ENCODE data around the gene SETD5. TPM values are rescaled to one million over a fixed set of nuclear protein-coding genes. Genes with fewer than 3 reads are reported as not detected.
A peak's percentile ranks its signal among the peaks of the same experiment; 100 is the strongest.

Gene SETD5
- total and polyA plus RNA-seq, 2 experiments from 2014 or later, result 143 to 172 TPM

DNA sequence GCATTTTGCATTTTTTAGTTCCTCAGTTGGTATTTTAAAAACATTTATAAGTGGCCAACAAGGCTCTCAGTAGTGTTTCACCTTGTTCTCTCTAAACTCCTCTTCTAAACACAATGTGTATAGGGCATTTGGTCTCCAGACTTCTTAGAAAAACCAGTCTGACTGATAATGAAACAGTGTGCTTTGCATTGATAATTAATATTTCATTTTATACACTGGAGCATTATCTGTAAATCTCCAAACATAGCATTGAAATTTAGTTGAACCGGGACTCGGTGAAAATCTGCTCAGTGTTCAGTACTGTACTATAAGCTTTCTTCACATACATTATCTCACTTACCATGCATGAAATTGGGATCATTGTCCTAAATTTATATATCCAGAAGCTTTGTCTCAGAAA, 53.6 kb downstream of the SETD5 start (continued):
- TF ChIP-seq, protein P1, sequence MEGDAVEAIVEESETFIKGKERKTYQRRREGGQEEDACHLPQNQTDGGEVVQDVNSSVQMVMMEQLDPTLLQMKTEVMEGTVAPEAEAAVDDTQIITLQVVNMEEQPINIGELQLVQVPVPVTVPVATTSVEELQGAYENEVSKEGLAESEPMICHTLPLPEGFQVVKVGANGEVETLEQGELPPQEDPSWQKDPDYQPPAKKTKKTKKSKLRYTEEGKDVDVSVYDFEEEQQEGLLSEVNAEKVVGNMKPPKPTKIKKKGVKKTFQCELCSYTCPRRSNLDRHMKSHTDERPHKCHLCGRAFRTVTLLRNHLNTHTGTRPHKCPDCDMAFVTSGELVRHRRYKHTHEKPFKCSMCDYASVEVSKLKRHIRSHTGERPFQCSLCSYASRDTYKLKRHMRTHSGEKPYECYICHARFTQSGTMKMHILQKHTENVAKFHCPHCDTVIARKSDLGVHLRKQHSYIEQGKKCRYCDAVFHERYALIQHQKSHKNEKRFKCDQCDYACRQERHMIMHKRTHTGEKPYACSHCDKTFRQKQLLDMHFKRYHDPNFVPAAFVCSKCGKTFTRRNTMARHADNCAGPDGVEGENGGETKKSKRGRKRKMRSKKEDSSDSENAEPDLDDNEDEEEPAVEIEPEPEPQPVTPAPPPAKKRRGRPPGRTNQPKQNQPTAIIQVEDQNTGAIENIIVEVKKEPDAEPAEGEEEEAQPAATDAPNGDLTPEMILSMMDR (conservative IDR thresholded peaks at IDR 0.05; ENCODE audit: low read depth in 2 of 2), result no peak
- TF ChIP-seq ZNF114 (CRISPR knock-in tag; IDR thresholded peaks at IDR 0.05), result no peak
- TF ChIP-seq, protein P2, sequence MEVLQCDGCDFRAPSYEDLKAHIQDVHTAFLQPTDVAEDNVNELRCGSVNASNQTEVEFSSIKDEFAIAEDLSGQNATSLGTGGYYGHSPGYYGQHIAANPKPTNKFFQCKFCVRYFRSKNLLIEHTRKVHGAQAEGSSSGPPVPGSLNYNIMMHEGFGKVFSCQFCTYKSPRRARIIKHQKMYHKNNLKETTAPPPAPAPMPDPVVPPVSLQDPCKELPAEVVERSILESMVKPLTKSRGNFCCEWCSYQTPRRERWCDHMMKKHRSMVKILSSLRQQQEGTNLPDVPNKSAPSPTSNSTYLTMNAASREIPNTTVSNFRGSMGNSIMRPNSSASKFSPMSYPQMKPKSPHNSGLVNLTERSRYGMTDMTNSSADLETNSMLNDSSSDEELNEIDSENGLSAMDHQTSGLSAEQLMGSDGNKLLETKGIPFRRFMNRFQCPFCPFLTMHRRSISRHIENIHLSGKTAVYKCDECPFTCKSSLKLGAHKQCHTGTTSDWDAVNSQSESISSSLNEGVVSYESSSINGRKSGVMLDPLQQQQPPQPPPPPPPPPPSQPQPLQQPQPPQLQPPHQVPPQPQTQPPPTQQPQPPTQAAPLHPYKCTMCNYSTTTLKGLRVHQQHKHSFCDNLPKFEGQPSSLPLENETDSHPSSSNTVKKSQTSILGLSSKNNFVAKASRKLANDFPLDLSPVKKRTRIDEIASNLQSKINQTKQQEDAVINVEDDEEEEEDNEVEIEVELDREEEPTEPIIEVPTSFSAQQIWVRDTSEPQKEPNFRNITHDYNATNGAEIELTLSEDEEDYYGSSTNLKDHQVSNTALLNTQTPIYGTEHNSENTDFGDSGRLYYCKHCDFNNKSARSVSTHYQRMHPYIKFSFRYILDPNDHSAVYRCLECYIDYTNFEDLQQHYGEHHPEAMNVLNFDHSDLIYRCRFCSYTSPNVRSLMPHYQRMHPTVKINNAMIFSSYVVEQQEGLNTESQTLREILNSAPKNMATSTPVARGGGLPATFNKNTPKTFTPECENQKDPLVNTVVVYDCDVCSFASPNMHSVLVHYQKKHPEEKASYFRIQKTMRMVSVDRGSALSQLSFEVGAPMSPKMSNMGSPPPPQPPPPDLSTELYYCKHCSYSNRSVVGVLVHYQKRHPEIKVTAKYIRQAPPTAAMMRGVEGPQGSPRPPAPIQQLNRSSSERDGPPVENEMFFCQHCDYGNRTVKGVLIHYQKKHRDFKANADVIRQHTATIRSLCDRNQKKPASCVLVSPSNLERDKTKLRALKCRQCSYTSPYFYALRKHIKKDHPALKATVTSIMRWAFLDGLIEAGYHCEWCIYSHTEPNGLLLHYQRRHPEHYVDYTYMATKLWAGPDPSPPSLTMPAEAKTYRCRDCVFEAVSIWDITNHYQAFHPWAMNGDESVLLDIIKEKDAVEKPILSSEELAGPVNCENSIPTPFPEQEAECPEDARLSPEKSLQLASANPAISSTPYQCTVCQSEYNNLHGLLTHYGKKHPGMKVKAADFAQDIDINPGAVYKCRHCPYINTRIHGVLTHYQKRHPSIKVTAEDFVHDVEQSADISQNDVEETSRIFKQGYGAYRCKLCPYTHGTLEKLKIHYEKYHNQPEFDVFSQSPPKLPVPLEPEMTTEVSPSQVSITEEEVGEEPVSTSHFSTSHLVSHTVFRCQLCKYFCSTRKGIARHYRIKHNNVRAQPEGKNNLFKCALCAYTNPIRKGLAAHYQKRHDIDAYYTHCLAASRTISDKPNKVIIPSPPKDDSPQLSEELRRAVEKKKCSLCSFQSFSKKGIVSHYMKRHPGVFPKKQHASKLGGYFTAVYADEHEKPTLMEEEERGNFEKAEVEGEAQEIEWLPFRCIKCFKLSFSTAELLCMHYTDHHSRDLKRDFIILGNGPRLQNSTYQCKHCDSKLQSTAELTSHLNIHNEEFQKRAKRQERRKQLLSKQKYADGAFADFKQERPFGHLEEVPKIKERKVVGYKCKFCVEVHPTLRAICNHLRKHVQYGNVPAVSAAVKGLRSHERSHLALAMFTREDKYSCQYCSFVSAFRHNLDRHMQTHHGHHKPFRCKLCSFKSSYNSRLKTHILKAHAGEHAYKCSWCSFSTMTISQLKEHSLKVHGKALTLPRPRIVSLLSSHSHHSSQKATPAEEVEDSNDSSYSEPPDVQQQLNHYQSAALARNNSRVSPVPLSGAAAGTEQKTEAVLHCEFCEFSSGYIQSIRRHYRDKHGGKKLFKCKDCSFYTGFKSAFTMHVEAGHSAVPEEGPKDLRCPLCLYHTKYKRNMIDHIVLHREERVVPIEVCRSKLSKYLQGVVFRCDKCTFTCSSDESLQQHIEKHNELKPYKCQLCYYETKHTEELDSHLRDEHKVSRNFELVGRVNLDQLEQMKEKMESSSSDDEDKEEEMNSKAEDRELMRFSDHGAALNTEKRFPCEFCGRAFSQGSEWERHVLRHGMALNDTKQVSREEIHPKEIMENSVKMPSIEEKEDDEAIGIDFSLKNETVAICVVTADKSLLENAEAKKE (CRISPR knock-in tag; IDR thresholded peaks at IDR 0.05), result no peak

DNA sequence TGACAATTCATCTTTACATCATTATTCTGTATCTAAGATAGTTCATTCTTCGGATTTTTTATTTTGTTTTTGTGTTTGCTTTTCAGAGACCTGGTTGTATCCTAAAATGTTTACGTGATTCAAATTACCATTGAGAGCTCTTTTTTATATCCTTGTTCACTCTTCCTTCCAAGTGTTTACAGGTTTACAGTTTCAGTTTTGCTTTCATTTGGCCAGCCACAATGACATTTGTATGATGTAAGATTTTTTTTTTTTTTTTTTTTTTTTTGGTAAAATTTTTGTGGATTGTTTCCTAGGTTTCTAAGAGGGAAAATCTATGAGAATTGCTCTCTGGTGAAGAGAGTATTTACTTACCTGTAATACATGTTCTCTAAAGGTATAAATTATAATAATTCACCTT, 55.0 kb downstream of the SETD5 start:
- peaks cover 86% of the 10 kb centered on the region for H3K36me3 Mint-ChIP-seq (ENCODE audit: low read depth)
- Histone ChIP-seq H3K36me3 (ENCODE audit: insufficient read depth) (peaks cover 85% of the 10 kb centered on the region), H3K27ac (ENCODE audit: low read depth) (no peak overlapping the region), H3K4me2 (no peak overlapping the region), H3F3A (replicated peaks; ENCODE audit: low read depth) (peaks cover 6% of the 10 kb centered on the region; the same call in 1 of the 2 replicates), H3K79me2 (replicated peaks; ENCODE audit: insufficient read depth) (peaks cover 32% of the 10 kb centered on the region), H3K27me3 (ENCODE audit: insufficient read depth) (no peaks in the 10 kb centered on the region), H2AFZ (no peak overlapping the region), H3K4me1 (ENCODE audit: insufficient read depth) (no peaks in the 10 kb centered on the region), H3K4me3 (no peak overlapping the region), H3K9me2 (ENCODE audit: insufficient read depth) (no peaks in the 10 kb centered on the region), H4K20me1 (replicated peaks; ENCODE audit: insufficient read depth) (peaks cover 24% of the 10 kb centered on the region)
- H3K4me3 Mint-ChIP-seq, result no peak overlapping the region
- TF ChIP-seq, protein P3, sequence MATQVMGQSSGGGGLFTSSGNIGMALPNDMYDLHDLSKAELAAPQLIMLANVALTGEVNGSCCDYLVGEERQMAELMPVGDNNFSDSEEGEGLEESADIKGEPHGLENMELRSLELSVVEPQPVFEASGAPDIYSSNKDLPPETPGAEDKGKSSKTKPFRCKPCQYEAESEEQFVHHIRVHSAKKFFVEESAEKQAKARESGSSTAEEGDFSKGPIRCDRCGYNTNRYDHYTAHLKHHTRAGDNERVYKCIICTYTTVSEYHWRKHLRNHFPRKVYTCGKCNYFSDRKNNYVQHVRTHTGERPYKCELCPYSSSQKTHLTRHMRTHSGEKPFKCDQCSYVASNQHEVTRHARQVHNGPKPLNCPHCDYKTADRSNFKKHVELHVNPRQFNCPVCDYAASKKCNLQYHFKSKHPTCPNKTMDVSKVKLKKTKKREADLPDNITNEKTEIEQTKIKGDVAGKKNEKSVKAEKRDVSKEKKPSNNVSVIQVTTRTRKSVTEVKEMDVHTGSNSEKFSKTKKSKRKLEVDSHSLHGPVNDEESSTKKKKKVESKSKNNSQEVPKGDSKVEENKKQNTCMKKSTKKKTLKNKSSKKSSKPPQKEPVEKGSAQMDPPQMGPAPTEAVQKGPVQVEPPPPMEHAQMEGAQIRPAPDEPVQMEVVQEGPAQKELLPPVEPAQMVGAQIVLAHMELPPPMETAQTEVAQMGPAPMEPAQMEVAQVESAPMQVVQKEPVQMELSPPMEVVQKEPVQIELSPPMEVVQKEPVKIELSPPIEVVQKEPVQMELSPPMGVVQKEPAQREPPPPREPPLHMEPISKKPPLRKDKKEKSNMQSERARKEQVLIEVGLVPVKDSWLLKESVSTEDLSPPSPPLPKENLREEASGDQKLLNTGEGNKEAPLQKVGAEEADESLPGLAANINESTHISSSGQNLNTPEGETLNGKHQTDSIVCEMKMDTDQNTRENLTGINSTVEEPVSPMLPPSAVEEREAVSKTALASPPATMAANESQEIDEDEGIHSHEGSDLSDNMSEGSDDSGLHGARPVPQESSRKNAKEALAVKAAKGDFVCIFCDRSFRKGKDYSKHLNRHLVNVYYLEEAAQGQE (IDR thresholded peaks at IDR 0.05; ENCODE audit: unreplicated experiment), result no peak
- TF ChIP-seq JUNB (IDR thresholded peaks at IDR 0.05; ENCODE audit: unreplicated experiment) (no peak), EZH2phosphoT487 (IDR thresholded peaks at IDR 0.05; ENCODE audit: unreplicated experiment) (no peak)
- 0 out of 2 replicates have a peak overlapping the region, but pooled peaks have one; percentile 70 for H3K27ac Mint-ChIP-seq
- no peaks in the 10 kb centered on the region; the same call in 2 of the 3 replicates for H3K9me3 Mint-ChIP-seq
- no peaks in the 10 kb centered on the region for H3K4me1 Mint-ChIP-seq
- no peak for DNase-seq (ENCODE audit: low spot score)
- no peak for ATAC-seq
- peaks cover 6% of the 10 kb centered on the region for H3K27me3 Mint-ChIP-seq (ENCODE audit: insufficient read depth, low read depth, poor library complexity)

Data from GM23338 (cell line).